Hepatocyte (in vitro differentiated cells): ENCODE measurements around the gene CBX2.

Source experiments
- CTCF ChIP-seq: fragments of 200-600 bp; sonication (generic); IDR thresholded peaks from 2 replicates; pipeline ENCODE4 v1.5.1; 2016; ENCODE audit warnings: antibody characterized with exemption, mild to moderate bottlenecking; ENCODE audit not compliant: poor library complexity
- EZH2 ChIP-seq: fragments of 200-600 bp; sonication (generic); IDR thresholded peaks from 2 replicates; pipeline ENCODE4 v1.6.1; 2016; ENCODE audit warnings: antibody characterized with exemption, mild to moderate bottlenecking, borderline replicate concordance
- EZH2phosphoT487 ChIP-seq: fragments of 200-600 bp; sonication (generic); IDR thresholded peaks from one replicate; pipeline ENCODE4 v1.6.1; 2018; ENCODE audit warnings: antibody characterized with exemption, mild to moderate bottlenecking, low read depth, moderate library complexity; ENCODE audit not compliant: unreplicated experiment, severe bottlenecking

DNA sequence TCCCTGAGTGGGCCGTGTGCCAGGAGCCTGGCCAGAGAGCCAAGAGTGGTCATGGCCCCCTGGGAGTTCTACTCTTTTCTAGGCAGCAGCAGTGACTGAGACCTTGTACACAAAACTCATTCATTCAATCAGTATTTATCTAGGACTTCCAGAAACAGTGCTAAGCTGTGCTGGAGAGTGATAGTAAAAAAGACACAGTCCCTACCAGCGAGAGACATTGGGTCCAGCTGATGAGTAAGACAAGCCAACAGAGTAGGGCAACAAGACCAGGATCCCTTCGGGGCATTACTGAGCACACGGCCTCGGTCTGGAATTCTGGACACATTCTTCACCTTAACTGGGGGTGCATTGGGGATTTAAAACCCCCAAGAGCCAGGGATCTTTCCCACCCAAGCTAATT lies 41.1 kb downstream of the CBX2 start:
- no peak for TF ChIP-seq EZH2
- TF ChIP-seq CTCF: no peak
- no peak for TF ChIP-seq EZH2phosphoT487
